Left hindlimb (tissue), 1 donor: Measurements from ENCODE around the gene DCLK3.

Source experiments
- DNase-seq: peaks from one replicate; pipeline ENCODE4 v3.0.0-alpha.2; 2018

Gene DCLK3

DNA sequence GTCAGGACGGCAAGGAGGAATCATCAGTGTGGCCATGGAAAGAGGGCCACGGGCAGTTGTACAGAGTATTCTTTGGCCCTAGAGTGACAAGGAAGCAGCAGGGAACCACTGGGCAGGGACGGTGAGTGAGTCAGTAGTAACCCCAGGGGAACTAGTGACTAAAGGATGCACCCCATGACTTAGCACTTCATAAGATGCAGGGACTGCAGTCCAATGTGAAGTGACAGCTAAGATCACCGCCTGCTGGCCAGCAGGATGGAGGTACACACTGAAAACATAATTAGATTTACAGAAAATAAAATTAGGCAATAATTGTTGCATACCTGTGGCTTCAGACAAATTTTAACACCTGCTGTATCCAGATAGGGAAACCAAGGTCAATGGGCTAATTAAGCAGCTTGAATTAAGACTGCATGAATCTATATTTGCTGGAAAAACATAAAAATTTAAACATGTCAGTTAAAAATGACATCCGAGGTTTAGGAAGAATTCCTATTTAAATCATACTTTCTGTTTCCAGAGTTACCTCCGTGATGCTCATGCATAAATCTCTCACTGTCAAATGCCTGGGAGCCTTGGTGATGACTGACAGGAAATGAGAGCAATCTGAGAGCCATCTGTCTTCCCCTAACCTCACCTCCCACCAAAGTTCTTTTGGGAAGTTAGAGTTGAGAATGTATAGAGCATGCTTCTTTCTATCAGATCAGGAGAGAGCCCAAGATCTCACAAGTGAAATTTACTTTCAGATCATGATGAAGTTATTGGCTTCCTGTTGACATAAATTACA lies 56.5 kb downstream of the DCLK3 start:
- no peak for DNase-seq

DNA sequence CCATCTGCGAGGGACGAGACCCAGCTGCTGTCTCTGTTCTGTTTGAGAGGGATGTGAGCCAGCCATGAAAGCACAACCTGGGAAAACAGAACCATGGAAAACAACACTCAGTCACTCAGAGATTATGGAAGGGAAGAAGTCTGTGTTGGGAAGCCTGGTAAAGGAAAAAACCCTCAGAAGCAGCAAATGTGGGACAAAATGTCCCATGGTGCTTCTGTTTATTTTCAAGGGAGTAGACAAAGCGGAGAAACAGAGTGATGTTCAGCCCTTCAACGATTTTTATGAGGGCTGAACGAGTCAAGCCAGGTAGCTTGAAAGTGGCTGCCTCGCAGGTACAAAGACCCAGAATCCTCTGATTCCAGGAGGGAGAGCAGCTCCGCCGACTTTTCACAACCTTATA lies 59.3 kb downstream of the DCLK3 start:
- no peak for DNase-seq

DNA sequence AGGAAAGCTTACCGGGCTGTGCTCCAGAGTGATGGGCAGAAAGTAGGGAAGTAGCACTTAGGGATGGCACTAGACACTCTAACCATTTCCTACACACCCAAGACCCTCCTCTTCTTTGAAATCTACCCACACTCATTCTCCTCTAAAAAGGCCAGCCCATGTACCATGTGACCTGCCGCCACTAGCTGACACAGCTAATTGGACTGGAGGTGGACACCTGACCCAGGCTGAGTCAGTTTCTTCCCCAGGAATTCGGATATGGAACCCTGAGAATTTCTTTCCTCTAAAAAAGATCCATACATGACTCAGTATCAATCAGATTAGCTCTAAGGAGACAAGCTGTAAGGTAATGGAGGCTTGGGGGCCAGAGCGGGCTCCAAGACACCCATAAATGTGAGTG lies 60.1 kb downstream of the DCLK3 start:
- no peak for DNase-seq

DNA sequence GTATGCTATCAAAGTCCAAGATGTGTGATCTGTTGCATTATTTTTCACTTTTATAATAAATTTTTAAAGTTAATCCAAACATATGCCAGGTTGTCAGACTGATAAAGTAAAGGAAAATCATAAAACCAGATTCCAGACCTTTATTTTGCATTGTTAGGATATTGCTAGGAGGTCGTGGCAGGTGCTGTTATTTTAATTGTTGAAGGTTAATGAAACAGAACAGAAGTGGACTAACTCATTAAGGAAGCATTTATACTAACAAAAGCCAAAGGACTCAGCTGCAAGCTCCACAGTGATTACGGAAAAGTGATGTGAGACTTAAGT lies 63.1 kb downstream of the DCLK3 start:
- DNase-seq: no peak

DNA sequence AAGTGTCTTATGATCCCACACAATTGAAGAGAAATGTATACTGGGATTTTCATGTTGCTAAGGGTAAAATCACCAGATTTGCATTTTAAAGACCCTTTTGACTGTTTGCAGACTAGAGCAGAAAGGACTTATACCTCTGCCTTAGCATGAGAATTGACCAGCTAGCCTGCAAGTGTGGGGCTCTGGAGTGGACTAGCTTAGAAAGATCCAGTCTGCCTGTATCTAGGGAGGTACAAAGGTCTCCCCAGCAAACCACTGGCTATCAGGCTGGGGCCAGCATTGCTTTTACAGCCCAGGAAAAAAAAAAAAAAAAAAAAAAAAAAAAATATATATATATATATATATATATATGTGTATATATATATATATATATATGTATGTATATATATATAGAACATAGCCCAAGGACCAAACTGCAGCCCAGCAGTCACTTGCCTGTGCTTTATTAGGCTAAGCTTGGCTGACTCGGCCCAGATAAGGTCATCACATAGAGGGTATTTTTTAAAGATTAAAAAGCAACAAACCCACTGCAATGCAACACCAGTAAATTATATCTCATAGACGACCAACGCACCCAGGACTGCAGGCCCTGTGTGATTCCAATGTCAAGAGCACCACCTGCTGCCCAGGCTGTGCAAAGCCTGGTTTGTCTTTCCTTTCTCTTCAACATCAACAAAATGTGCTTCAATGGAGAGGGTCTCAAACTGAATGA lies 63.7 kb downstream of the DCLK3 start:
- peak; percentile 74 for DNase-seq

DNA sequence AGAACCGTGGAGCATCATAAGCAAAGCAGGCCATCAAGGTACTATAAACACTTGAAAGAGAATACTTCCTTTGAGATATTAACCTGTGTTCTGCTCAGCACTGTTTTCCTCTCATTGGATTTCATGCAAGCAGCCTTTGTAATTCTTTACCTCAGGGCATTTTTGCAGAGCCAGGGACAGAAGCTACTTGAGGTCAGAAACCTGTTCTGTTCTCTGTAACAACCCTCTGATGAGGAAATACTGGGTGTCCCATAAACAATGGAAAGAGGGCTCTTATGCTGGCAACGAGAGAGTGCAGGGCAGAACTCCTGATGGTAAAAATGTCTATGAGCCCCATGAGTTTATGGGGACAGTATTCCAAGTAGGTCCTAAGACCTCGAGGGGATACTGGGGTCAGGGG lies 66.0 kb downstream of the DCLK3 start:
- no peak for DNase-seq

DNA sequence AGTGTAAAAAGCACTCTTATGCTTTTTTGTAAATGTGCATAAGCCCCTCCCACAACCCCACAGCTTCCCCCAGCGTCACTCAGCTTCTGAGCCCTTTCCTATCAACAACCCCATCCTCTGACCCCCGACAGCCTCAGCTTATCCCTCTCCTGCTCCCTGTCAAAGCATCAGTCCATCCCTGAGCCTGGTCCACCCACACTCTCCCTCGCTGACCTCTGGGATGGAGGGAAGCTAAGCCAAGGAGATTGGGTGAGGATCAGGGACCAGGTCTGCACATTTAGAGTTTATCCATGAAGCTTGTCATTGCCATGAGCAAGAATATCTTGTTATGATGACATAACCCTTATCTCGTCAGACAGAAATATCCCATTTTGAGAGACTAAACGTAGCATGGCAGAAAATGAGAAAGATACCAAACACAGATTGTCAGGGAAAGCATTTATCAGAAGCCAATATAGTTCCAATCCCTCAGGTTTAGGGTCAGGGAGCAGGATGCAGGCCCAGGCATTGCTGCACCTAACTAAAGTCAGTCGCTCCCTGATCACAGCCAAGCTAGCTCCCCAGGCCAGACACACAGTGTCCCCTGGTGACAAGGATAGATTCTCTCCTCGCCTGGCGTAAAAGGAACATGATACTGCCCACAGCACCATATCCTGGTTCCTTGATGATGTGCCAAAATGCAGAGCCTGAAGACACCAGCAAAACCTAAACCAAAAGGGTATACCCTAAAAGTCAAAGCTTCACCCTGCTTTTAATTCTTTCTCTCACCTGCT lies 66.9 kb downstream of the DCLK3 start:
- DNase-seq: no peak

DNA sequence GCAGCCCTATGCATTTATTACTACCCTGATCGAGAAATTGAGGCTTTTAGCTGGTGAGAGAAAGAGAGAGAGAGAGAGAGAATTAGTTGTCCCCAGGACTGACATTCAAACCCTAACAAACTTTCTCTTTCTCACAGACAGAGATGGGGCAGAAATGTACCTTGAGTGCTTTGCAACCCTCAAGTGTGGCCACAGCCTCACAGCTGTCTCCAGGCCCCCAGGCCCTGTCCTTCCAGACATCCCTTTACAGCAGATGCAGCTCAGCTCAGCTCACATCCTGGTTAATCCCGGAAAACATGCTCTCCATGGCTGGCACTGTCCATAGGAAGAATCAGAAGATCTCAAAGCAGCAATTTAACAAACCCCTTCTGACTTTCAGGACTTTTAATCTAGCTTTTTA lies 67.6 kb downstream of the DCLK3 start:
- no peak for DNase-seq

DNA sequence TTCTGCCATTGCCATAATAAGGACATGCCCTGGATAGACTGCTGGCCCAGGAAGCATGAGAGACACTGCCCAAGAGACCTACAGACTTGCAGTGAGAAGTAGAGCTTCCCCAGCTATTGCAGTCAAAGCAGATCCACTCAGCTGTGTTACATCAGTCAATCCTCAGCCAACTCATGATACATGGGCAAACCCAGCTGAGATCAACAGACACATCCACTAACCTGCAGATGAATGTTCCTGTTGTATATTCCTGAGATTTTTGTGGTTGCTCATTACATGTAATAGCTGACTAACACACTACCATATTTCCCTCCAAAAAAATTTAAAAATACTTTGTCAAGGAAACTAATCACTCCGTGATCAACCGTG lies 68.6 kb downstream of the DCLK3 start:
- DNase-seq: no peak

DNA sequence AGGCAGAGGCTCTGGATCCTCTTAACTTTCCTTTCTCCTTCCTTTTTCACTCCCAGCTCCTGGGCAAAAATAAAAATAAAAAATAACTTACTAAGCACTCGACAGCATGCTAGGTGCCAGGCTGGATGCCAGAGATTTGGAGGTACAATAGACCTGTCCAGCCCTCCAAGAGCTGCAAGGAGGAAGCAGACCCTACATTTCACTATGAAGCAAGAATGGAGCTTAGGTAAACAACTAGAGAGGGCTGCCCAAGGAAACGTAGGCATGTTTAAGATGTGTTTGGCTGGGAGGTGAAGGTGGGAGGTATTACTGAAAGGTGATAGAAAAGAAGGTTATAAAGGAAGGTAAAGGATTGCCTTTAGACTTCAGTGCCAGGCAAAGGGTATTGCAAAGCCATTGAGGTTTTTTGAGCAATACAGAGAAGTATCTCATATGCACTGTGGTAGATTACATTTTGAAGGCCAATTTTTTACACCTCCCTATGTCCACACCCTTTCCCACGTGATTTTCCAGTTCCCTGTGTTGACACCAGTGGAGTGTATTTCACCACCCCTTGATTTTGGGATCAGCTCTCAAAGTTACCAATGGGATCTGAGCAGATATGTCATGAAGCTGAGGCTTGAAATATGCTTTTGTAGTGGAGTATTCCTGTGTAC lies 69.1 kb downstream of the DCLK3 start:
- DNase-seq: no peak

DNA sequence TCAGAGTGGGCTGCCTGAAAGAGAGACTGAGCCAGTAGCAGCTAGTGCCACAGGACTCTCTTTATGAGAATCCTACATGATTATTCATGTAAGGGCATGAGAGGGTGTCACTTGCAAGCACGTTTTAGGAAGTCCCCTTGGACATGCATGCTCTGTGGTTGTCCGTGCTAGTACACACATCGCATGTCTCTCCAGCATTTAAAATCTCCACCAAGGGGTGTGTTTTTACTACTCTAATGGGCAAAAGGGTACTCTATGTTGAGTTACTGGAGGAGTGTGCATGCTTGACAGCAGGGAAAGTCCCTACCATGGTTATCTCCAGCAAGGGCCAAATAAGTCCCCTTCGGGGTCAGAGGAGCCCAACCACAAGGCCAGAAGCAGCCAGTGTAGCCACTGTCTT lies 70.7 kb downstream of the DCLK3 start:
- no peak for DNase-seq

DNA sequence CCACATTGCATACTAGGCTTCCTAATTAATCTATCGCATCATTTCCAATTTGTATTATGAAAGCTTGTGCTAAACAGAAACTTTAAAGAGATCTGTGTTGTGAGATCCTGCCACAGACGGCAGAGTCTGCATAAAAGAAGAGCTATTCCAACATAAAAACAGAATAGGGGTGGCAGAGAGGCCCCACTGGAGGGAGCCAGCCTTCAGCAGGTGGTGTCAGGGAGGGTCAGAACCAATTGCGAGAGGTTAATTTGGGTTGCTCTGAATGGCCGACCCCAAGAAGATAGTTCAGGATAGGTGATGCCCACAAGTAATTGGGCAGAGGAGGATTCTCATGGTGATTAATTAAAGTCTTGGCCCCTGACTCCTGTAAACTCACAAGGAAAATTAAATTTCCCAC lies 74.8 kb downstream of the DCLK3 start:
- no peak for DNase-seq

DNA sequence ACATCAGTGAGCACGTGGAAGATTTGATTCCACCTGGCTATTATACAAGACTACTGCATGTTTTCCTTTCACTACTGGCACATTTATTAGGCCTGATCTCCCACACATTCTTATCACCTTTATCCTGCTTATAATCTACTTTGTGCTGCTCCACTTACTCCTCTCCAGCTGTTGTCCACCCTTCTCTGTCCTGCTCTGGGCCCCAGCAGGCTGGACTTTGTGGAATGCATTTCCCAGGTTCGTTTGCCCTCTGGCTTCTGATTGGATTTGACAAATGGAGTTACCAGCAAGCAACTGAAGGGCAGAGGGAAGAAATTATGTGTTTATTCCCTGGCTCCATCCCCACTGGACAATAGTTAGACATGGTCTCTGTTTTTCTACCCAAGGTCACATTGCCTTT lies 75.5 kb downstream of the DCLK3 start:
- DNase-seq: no peak

DNA sequence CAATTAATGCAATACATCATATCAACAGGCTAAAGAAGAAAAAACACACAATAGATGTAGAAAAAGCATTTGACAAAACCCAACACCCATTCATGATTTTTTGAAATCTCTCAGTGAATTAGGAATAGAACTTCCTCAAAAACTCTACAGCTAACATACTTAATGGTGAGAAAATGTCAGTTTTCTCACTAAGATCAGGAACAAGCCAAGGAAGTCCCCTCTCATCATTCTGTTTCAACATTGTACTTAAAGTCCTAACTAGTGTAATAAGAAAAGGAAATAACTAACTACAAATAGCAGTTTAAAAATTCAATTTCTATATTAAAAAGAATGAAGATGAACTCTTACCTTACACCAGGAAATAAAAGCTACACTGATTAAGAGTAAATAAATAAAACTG lies 77.8 kb downstream of the DCLK3 start:
- no peak for DNase-seq

DNA sequence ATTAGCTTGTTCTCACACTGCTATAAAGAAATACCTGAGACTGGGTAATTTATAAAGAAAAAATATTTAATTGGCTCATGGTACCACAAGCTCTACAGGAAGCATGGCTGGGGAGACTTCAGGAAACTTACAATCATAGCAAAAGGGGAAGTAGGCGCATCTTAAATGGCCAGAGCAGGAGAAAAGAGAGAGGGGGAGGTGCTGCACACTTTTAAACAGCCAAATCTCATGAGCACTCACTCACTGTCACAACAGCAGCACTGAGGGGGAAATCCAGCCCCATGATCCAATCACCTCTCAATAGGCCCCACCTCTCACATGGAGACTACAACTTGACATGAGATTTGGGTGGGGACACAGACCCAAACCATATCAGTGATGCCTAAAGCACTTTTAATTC lies 82.5 kb downstream of the DCLK3 start:
- no peak for DNase-seq

DNA sequence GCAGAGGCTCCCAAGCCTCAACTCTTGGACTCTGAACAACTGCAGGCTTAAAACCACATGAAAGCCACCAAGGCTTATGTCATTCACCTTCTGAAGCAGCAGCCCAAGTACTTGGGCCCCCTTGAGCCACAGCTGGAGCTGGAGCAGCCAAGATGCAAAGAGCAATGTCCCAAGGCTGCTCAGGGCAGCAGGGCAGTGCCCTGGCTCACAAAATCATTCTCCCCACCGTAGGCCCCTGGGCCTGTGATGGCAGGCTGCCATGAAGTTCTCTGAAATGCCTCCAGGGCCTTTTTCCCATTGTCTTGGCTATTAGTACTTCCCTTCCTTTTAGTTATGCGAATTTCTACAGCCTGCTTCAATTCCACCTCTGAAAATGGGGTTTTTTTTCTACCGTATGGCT lies 83.4 kb downstream of the DCLK3 start:
- no peak for DNase-seq

DNA sequence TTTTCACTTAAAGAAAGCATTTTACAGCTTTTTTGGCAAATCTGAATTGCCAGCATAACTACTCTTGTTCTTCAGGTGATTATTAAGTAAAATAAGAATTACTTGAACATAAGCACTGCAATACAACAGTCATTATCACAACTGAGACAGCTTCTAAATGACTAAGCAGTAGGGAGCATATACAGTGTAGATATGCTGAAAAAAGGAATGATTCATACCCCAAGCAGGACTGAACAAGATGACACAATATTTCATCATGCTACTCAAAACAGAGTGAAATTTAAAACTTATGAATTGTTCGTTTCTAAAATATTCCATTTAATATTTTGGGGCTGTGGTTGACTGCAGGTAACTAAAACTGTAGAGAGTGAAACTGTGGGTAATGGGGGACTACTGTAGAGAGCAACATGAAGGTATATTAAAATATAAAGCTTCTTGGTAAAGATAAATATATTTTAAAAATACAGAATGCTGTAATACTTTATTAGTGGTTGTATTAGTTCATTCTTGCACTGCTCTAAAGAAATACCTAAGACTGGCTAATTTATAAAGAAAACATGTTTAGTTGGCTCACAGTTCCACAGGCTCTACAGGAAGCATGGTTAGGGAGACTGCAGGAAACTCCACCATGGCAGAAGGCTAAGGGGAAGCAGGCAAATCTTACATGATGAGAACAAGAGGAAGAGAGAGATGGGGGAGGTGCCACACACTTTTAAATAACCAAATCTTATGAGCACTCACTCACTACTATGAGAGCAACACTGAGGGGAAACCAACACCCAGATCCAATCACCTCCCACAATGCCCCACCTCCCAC lies 84.8 kb downstream of the DCLK3 start:
- DNase-seq: no peak

DNA sequence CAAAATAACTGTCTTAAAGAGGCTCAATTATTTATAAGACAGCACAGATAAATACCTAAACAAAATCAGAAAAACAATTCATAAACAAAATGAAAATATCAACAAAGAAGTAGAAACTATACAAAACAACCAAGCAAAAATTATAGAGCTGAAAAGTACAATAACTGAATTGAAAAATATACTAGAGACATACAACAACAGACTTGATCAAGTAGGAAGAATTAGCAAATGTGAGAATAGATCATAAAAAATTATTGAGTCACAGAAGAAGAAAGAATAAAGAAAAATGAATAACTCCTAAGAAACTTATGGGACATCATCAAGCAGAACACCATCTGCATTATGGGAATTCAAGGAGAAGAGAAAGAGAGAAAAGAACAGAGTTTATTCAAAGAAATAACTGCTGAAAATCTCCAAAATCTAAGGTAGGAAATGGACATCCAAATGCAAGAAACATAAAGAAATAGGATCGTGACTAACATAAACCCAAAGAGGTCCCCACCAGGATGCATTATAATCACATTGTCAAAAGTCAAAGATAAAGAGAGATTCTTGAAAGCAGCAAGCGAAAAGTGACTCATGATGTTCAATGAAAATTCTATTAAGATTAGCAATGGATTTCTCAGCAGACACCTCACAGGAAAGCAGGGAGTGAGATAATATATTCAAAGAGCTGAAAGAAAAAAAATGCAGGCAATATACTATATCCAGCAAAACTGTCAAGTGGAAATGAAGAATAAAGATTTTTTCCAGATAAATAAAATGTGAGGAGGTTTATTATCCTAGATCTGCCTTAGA lies 85.9 kb downstream of the DCLK3 start:
- no peak for DNase-seq

DNA sequence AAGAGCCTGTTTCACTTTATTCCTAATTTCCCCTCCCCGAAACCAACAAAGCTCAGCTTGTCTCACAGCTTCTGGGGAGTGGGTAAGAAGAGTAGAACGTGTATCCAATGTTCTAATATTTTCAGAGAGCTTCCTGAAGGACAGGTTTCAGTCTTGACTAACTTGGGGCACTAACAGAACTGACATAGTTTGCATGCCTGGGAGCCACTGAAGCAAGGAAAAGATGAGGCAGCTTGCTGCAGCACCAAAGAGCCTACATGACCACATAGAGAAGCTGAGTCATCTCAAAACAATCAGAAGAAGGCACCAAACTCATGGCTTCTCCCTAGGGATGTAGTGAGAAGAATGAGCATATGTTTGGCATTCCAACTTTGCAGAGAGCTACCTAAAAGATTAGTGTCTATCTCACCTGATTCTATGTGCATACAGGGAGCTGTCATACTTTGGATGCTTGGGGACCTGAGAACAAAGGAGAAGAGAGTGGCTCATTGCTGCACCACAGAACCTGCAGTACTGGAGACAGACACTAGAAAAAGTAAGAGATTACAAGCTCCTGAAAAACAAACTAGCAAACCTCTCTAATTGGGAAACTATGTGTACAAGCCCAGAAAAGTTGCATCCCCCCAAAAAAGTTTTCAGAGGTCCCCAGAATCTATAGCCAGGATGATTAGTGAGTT lies 86.9 kb downstream of the DCLK3 start:
- DNase-seq: no peak

DNA sequence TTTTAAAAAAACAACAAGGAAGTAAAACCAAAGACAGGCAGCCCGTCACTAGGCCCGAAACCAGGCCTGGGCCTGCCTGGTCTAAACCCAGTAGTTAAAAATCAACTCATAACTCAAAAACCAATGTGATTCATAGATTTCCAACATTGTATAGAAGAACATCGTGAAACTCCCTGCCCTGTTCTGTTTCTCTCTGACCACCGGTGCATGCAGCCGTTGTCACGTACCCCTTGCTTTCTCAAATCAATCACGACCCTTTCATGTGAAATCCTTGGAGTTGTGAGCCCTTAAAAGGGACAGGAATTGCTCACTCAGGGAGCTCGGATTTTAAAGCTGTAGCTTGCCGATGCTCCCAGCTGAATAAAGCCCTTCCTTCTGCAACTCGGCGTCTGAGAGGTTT lies 89.5 kb downstream of the DCLK3 start:
- no peak for DNase-seq

DNA sequence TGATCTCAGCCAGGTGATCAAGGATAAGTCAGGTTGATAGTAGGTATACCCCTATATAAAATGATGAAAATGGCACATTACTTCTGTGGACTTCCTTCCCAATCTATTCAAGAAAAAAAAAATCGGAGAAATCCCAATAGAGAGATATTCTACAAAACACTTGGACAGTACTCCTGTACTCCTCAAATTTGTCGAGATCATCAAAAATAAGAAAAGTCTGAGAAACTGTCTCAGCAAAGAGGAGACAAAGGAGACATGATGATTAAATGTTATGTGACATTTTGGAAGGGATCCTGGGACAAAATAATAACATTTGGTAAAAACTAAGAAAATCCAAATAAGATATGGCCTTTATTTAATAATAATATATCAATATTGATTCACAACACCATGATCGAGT lies 94.6 kb downstream of the DCLK3 start:
- DNase-seq: no peak
